DMS 273 treated with DMSO at 0.1 percent for 48 hours (cell line): ENCODE measurements around the gene CFAP100.

ENCODE experiments used
- DNase-seq: peaks from one replicate; lab custom pipeline; 2025; lab: John Stamatoyannopoulos, UW

The CFAP100 gene

DNA sequence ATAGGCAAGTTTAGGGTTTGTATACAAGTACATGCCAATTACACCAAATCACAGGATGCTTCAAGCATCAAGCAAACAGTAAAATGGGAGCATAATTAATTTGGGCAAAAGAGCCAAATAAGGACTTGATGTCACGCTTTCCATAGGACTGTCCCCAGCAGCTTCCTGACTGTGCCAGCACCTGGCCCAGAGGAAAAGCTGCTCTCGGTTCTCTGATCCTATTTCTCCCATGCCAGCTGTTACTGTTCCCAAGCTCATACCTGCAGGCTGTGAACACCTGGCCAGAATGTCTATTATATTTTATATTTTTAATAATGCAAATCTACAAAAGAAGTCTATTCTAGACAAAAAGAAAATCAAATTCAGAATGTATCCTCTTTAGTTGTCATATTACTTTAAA, 68.8 kb downstream of the CFAP100 start:
- DNase-seq, result no peak

DNA sequence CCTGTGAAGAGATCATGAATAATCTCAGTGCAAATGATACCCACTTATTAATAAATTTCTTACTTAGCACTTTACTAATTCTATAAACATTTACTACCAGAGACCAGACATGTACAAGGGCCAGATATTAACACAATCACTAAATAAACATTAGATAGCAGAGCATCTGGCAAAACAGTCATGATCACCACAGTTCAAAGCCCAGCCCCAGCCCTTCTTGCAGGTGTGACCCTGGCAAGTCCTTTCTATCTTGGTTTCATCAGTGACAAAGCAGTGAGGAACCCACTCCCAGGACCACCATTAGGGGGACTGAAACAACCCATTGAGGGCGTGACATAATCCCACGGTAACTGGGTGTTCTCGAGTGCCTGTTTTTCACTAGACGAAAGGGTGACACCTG, 69.4 kb downstream of the CFAP100 start:
- no peak for DNase-seq

DNA sequence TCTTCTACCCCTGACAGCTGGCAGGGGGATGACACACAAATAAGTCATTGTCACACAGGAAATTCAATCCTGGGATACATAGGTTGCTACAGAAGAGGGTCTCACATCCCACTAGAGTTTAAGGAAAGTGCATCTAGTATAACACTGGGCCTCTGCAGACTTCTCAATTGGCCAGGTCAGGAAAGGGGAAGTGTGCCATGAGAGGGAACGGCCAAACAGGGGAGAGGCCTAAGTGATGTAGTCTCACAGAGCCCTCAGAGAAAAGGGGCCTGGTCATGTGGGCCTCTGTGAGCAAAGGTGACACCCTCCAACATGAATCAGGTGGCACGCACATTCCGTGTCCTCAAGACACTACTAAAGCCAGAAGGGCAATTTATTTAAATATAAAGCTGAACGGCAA, 69.8 kb downstream of the CFAP100 start:
- no peak for DNase-seq

DNA sequence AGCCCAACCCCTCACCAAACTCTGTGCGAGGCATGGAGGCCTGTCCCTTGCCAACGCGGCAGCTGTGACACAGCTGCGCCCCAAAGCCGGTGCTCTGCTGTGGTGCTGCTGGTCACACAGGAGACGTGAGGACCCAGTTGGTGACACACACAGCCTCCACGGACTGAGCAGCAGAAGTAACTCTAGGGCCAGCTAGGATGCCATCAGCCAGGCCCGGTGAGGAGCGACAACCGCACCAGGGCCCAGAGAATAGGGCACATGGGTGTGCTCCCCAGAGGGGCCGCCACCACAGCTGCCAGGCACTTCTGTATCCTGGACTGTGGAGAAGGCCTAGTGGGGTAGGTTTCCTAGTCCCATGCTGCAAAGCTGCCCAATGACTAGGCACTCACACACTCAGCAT, 70.3 kb downstream of the CFAP100 start:
- no peak for DNase-seq

DNA sequence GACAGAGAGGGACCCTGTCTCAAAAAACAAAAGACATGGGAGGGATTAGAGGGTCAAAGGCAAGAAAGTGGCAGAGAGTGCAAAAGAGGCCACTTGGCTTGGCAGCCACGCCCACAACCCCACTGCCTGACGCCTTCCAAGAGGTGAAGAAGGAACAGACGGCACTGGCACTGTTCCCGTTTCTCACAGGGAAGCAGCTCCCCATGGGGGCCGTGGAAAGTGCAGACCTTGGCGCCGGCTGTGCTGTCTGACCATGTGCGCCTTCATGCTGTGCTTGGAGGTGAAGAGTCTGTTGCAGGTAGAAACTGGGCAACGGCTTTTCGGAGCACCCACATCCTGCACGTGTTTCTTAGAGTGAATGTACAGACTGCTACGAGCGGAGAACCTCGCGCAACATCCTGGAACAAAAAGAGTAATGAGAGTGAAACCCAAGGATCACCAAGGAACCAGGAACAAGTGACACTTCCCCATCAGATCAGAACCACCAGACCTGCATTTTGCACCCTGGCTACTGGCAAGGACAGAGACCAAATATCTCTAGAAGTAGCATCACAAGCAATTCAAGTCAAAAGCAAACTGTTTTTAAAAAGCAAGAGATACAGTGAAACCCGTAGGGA, 71.3 kb downstream of the CFAP100 start:
- DNase-seq, result peak; percentile 85

DNA sequence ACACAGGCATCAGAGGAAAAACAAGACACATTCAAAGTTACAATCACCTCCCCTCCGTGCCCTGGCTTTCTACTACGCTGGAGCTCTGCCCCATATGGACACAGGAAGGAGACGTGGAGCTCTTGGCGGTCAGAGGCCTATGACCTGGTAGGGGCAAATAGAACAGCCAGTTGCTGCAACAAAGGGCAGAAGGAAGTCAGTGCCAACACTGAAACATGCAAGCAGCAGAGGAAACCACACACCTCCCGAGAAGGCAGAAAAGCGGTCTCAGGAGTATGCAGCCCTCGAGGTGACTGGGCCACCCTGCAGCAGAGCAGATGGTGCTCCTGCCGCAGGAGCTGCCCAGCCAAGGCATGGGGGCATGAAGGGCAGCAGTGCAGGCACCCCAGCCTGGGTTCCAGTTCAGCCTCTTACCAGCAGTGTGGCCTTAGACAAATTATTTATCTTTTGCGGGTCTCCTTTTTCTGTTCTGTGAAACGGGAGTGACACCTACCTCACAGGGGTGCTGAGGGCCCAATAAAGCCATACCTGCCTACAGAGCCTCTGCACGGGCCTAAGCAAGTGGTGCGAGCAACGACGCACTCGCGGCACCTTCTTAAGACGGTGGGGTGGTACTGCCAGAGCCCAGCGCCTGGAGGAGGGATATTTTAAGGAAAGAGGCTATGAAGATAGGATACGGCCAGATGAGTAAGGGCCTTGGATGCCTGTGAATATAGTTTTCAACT, 72.3 kb downstream of the CFAP100 start:
- DNase-seq, result peak; percentile 71

DNA sequence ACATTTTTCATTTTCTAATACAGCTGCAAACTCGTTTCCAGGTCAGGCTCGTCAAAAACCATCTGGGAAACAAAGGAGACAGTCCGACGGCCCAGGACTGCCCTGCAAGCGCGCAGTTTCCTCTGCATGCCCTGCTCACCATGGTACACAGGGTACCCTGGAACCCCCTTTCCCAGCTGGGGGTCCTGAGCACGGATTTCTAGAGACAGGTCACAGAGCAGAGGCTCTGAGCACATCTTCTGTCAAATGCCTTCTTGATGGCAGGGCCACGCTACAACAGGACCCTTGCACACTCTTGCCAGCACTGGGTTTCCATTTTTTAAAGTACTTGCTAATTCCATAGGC, 72.9 kb downstream of the CFAP100 start:
- no peak for DNase-seq

DNA sequence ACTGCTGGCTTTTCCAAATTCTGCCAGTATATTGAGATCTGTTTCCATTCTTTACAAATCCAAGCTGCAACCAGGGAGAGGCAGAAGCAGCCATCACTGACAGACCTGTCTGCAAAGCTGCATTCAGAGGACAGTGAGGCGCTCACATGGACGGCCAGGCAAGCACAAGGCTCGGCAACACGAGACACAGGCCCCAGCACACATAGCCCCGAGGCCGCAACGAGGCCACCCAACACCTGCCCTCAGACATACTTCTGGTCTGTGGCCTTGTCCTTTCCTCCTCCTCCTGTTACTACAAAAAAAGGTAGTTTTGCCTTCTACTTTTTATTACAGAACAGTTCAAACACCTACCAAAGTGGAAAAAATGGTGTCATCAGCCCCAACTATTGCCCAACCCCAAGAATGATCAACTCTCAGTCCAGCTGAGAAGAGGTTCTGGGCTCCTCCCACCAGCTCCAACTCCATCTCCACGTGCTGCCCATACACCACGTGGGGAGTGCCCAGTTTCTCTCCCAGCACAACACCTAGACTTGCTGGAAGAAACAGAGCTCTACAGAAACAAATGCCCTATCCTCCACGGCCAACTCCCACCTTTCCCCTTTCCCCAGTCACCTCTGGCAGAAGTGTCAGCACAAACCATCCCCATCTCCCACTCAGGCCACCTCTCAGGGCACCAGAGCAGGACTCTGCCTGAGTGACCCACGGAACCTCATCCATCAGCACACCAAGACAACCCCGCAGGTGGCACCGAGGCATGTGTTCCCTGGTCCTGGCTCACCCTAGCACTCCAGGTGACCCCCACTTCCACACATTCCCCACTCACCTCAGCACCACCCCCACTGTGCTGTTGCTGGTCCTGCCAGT, 73.6 kb downstream of the CFAP100 start:
- no peak for DNase-seq

DNA sequence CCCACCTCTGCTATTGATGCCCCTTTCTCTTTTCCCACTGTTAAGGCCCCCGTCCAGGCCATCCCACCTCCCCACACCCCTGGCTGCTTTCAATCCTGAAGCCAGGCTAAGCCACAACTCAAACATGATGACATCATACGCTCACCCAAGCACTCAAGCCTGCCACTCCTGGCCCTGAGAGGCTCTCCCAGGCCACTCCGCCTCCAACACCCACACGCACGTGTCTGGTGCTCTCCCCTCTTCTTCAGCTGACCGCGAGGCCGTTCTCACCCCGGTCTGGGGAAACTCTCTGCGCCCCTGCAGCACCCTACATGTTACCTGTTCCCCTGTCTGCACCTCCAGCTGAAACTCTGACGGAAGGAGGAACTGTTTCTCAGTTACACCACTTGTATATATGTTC, 74.8 kb downstream of the CFAP100 start:
- no peak for DNase-seq

DNA sequence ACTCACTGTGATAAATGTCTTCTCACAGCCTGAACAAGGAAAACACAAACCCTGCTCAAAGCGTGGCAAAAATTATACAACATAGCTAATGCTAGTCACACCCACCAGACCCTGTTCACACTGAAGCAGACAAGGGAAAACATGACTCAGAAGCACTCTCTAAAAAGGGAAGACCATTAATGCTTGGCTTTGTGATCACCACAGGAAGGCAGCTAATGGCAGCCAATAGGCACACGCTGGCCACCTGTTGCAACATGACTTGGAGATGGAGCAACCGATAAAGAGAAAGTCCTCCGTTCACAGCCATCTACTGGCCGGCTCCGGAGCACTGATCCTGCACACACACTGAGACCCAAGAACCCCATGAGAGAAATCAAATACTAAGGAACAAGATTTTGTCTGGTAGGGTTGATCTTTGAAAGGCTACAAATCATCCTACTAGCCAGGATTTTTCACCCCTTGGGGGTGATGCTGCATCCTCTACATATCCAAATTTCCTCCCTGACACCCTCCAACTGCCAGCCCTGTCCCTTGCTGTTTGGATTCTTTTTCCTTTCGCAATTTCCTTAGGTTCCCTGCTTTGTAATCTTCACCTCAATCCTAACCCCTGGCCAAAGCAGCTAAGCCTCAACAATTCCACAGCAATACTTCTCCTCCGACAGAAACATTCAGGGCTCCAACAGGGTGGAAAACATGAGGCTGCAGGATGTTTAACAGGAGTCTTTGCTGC, 77.7 kb downstream of the CFAP100 start:
- peak; percentile 74 for DNase-seq

DNA sequence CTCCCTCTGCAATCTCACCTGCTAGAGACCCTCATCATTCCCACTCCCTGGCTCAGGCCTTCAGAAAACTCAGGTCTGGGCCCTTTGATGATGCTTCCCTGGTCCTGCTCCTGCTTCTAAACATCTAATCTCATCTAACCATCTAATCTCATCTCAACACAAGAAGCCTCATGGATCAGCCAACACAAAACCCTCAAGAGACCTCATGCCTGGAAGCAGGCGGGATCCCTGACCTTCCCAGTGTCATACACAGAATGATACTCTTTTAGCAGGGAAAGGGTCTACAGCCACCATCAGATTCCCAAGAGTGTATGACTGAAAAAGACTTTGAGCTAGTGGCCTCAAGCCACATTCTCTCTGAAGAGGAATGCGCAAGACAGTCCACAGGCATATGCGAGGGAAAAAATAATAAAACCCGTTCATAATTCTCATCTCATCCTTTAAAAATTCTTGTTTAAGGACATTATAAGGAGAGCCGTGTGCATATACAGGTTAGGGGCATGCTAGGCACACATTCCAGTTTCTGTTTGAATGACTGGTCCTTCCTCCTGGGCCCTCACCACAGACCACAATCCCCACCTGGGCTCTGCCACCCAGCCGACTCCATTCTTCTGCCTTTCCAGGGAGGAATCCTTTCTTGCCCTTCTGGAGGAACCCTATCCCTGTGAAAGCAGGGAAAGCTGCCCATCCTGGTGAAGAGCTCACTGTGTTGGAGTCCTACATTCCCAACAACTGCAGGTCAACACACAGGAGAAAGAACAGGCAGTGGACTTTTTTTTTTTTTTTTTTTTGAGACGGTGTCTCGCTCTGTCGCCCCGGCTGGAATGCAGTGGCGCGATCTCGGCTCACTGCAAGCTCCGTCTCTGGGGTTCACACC, 78.8 kb downstream of the CFAP100 start:
- DNase-seq, result no peak

DNA sequence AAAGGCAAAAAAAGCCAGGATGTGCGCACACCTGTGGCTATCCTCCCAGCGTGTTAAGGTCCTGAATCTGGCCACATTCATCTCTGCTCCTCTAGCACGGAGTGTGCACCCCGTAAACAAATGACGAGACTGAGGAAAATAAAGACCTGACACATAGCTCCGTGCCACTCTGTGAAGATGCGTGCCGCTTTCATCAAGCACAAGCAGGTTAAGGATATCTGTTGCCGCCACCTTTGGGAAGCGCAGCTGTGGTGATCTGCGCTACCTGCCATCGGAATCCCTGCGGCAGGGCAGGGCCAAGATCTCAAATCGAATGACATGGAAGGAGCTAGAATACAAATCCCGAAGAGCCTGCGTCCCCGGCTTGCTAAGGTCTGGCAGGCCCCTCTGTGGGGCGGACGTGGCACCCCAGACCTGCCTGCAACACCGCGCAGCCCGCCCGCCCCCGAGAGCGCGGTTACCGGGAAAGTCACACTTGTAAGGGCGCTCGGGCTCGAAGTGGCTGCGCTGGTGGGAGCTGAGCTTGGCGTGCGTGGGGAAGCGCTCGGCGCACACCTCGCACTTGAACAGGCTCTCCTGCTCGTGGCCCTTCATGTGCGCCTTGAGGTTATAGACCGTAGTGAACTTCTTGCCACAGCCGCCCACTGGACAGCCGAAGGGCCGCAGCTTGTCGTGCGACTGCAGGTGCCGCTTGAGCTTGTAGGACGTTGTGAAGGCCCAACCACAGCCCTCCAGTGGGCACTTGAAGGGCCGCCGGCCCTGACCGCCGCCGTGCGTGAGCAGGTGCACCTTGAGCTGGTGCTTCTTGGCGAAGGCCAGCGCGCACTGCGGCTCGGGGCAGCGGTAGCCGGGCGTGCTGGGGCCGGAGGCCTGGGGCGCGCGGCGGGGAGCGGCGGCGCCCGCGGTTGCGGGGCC, 80.0 kb downstream of the CFAP100 start:
- no peak for DNase-seq

DNA sequence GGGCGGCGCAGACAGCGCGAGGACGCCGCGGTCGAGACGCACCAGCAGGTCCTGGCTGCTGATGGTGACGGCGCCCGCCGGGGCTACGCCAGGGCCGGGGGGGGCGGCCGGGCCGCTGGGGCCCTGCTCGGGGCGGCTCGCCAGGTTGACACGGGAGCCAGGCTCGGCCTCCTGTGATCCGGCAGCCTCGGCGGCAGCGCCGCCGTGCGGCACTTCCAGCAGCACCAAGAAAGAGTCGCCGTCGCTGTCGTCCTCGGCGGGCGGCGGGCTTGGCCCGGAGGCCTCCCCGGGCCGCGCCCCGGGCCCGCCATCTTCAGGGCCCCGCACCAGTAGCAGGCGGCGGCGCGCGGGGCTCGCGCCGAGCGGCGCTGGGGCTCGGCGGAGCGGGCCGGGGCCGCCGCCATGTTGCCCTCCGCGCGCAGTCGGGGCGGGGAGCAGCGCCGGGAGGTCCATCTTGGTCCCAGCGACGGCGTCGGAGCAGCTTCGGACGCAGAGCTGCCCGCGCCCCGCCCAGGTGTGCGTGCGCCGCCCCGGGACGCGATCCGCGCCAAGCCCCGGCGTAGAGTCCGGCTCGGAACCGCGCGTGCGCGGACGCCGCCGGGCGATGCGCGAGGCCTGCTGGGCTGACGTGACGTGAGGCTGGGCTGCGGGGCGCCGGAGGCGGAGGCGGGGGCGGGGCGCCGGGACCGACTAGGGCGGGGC, 80.9 kb downstream of the CFAP100 start, which contains the start of gene ZXDC:
ZXDC (minus strand) TSS at position 479 of the 702 bp plus-strand sequence; CDS start at position 453, 26 bp downstream.
- peak; percentile 83 for DNase-seq

DNA sequence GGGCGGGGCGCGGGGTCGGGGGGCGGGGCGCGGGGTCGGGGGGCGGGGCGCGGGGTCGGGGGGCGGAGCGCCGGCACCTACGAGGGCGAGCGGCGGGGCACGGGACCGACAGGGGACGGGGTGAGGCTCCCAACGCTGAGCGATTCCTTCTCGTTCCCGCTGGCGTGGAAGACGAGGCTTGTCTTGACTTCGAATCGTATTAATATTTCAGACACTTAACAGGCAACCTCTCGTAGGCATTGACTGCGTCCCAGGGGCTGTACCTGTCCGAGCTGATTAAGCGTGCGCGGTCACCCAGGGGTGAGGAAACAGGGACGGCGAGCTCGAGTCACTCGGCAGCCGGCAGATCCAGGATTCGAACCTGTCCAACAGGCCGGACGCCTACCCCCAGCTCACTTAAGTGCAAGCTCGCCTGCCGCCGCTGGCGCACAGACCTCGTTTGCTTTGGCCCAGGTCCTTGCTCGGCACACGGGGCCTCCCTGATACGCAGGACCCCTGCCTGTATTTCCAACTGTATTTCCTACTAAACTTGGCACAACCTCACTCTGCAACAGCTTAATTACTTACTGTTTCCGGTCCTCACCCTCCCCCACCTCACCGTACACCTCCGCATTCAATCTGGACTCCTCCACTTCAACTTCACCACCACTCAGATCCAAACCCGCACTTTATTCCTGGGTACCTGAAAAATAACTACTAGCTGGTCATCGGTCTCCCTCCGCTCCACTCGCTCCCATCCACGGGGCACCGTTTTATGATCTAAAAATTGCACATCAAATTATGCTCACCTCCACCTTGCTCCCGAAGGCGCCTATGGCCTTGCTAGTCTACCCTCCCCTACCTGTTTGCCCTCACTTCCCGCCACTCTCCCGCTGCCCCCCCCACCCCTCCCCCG, 81.7 kb downstream of the CFAP100 start:
- DNase-seq, result no peak

DNA sequence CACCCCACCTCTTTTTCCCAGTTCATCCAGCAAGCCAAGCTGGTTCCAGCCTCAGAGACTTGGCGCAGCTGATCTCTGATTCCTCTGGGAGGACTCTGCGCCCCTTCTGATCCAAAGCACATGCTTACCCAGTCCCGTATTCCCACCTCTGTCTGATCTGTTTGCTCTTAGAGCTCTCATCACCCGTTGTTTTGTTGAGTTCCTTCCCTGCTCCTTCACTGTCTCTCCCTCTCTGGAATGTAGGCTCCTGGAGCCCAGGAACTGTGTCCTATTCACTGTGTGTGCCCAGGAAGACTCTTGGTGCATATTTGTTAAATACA, 82.3 kb downstream of the CFAP100 start:
- DNase-seq, result no peak

DNA sequence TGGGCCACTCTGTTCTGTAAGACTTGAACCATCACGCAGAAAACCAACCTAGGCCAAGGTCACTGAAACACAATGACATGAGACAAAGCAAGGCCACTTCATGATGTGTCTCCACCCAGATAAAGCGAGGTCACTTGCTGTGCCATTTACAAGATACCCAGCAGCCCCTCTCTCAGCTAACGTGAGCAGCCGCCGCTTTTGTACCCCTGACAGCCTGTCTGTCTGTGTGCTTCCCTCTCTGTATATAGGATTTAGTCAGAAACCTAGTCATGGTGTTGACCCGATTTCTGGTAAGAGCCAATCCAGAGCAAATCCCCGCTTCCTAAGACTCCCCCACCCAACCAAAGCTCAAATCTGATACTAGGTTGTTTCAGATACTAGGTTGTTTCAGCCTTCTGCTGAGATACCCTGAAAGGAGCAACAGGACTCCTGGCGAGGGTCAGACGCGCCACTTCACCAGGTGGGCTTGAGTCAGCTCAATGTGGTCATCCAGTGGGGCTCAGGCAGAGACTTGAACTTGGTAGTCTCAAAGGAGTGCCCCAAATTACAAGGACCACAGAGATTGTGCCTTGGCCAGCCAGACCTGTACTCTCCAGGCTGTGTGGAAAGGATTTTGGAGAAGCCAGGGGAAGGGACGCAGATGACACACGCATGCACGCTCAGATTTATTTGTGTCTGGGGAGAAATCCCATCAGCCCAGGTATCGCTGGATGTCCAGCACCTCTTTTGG, 84.0 kb downstream of the CFAP100 start:
- no peak for DNase-seq

DNA sequence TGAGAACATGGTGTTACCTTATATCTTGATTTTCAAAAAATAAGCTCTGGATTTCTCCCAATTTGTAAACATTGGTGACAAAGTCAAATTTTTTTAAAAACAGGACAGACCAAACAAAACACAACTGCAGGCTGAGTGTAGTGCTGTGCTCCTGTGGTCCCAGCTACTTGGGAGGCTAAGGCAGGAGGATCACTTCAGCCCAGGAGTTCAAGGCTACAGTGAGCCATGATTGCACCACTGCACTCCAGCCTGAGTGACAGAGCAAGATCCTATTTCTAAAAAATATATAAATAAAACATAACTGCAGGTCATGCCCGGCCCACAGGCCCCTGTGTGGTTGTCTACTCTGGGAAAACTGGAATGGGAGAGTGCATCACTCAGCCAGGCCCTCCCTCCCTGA, 84.9 kb downstream of the CFAP100 start:
- DNase-seq, result no peak

DNA sequence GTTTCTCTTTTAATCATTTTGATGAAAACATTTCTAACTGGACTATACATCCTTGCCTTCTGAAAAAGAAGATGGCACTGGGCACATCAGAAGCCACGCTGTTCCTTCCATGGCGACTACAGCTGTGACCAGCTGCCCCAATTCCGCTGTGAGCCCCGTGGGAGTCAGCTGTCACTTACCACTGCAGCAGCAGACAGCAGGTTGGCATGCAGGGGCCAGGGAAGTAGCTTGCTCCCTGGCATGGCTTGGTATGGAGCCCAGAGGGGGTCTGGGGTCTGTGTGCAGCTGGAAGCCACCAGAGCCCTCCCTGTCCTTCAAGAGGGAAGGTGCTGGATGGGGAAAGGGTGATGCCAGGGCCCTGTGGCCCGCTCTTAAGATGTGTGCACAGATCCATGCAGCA, 85.5 kb downstream of the CFAP100 start:
- DNase-seq, result no peak
